ENCODE measurements around the gene NUDT9.
A peak's percentile ranks its signal among the peaks of the same experiment; 100 is the strongest.
"Not testable (repeated sequence)": the region's sequence is repeated elsewhere in the genome, so short reads cannot be mapped to it uniquely, and the experiment has no call there.

Gene NUDT9, protein sequence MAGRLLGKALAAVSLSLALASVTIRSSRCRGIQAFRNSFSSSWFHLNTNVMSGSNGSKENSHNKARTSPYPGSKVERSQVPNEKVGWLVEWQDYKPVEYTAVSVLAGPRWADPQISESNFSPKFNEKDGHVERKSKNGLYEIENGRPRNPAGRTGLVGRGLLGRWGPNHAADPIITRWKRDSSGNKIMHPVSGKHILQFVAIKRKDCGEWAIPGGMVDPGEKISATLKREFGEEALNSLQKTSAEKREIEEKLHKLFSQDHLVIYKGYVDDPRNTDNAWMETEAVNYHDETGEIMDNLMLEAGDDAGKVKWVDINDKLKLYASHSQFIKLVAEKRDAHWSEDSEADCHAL

DNA sequence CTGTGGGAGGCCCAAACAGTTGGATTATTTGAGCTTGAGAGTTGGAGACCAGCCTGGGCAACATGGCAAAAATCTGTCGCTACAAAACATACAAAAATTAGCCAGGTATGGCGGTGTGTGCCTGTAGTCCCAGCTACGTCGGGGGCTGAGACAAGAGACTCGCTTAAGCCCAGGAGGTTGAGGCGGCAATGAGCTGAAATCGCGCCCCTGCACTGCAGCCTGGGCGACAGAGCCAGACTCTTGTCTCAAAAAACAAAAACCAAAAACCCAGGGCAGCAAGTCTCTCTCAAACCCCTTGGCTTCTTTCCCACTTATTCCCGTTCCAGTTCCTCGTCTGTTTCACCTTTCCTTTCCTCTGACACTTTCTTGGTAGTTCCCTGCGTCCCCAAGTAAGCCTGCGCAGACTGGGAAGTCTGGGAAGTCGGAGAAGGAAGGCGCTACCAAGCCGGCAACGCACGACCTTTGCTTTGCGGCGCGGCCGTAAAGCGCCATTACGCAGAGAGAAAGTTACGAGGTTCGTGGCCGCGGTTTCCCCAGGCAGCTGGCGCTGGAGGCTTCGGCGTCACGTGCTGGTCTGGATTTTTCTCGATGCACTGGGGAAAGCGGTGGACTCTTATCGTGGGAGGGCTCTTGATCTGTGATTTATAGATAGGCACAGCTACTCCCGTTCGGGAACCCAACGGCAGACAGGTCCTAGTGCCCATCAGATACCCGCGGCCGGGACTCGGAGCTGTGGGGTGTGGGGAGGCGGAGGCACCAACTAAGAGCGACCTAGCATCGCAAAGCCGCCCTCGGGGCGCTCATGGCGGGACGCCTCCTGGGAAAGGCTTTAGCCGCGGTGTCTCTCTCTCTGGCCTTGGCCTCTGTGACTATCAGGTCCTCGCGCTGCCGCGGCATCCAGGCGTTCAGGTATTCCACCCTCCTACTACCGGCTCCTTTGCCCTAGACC, at the start of gene NUDT9:
TSS of gene NUDT9 (plus strand) at position 470 of the 949 bp plus-strand sequence. CDS start at position 803, 333 bp downstream.
- peak; percentile 80 for DNase-seq (ENCODE audit: low read depth)
- TF ChIP-seq, protein P1, sequence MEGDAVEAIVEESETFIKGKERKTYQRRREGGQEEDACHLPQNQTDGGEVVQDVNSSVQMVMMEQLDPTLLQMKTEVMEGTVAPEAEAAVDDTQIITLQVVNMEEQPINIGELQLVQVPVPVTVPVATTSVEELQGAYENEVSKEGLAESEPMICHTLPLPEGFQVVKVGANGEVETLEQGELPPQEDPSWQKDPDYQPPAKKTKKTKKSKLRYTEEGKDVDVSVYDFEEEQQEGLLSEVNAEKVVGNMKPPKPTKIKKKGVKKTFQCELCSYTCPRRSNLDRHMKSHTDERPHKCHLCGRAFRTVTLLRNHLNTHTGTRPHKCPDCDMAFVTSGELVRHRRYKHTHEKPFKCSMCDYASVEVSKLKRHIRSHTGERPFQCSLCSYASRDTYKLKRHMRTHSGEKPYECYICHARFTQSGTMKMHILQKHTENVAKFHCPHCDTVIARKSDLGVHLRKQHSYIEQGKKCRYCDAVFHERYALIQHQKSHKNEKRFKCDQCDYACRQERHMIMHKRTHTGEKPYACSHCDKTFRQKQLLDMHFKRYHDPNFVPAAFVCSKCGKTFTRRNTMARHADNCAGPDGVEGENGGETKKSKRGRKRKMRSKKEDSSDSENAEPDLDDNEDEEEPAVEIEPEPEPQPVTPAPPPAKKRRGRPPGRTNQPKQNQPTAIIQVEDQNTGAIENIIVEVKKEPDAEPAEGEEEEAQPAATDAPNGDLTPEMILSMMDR (IDR thresholded peaks at IDR 0.05; ENCODE audit: control insufficient read depth, insufficient read depth, low read depth, low read length, missing control alignments): peak; percentile 11
- peak within 1 kb of the TSS; percentile 65 for H3K4me3 ChIP-seq (ENCODE audit: control insufficient read depth, low read depth, low read length)

DNA sequence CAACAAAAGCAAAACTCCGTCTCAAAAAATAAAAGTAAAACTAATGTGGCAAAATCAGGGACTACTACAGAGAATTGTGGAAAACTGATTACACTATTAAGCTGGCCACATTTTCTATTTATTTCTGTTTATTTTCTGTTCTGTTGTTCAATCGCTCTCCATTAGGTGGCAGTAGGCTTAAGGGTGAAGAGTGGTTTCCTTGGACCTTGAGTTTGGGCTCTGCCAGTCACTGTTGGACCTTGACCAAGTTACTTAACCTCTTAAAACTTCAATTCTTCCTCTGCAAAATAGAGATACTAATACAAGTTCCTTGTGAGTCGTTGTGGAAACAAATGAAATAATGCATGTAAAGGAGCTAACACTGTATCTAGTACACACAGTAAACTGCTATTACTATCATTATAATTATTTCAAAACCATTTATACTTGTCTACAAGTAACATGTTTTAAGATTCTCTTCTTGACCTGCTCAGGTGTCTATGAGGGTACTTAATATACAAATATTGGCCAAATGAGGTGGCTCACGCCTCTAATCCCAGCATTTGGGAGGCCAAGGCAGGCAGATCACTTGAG, 46.6 kb upstream of the NUDT9 start:
- H3K4me3 ChIP-seq (ENCODE audit: control insufficient read depth, low read depth, low read length): no peak overlapping the region
- peak; percentile 77 for DNase-seq (ENCODE audit: low read depth)
- TF ChIP-seq, protein P1 (IDR thresholded peaks at IDR 0.05; ENCODE audit: control insufficient read depth, insufficient read depth, low read depth, low read length, missing control alignments): peak; percentile 76

DNA sequence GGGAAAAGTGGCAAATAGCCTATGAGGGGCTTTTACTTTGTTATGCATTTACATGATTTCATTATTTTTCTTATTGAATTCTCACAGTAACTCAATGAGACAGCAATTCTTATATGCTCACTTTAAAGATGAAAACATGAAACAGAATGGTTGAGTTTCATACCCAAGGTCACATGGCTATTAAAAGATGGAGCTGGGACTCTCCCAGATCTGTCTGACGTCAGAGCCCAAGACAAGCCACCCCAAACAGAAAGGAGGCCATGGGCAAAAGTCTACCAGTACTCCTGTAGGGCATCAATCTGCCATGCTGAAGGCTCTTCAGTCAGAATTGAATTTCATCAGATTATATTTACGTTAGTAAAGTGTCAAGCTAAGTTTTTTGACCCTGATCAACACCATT, 44.6 kb upstream of the NUDT9 start:
- no peak overlapping the region for H3K4me3 ChIP-seq (ENCODE audit: control insufficient read depth, low read depth, low read length)
- DNase-seq (ENCODE audit: low read depth): no peak
- TF ChIP-seq, protein P1 (IDR thresholded peaks at IDR 0.05; ENCODE audit: control insufficient read depth, insufficient read depth, low read depth, low read length, missing control alignments): no peak

DNA sequence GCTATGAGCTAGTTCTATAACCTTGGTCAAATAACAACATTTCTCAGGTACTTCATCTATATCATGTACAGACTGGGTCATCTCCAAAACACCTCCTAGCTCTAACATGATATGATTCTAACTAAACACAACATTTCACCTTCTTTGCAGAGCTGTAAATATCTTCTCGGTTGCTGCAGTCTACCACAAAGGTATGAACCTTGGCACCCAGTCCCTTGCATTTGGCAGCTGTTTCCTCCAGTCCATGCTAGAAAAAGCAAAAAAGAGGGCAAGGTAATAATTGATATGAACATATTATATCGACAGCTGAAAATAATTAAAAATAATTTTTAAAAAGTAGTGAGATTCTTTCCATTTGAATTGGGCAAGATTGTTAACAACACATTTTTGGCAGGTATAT, 40.3 kb upstream of the NUDT9 start:
- DNase-seq (ENCODE audit: low read depth): no peak
- TF ChIP-seq, protein P1 (IDR thresholded peaks at IDR 0.05; ENCODE audit: control insufficient read depth, insufficient read depth, low read depth, low read length, missing control alignments): no peak
- no peak overlapping the region for H3K4me3 ChIP-seq (ENCODE audit: control insufficient read depth, low read depth, low read length)

DNA sequence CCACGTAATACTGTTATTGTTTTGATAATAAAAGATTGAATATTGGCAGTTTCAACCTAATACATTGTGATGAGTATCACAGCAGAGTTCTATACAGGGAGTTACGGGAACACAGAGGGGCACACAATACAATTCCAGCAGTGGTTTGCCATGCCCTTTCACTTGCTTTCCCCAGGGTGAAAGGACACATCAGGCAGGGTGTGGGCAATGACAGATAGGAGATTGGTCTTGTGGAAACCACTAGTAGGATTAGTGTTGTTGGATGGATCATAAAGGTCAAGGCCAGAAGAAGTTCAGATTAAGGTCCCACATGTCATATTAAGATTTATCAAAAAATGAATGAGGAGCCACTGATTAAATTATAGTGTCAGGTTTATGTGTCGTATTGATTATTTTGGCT, 39.4 kb upstream of the NUDT9 start:
- TF ChIP-seq, protein P1 (IDR thresholded peaks at IDR 0.05; ENCODE audit: control insufficient read depth, insufficient read depth, low read depth, low read length, missing control alignments): no peak
- DNase-seq (ENCODE audit: low read depth): no peak

DNA sequence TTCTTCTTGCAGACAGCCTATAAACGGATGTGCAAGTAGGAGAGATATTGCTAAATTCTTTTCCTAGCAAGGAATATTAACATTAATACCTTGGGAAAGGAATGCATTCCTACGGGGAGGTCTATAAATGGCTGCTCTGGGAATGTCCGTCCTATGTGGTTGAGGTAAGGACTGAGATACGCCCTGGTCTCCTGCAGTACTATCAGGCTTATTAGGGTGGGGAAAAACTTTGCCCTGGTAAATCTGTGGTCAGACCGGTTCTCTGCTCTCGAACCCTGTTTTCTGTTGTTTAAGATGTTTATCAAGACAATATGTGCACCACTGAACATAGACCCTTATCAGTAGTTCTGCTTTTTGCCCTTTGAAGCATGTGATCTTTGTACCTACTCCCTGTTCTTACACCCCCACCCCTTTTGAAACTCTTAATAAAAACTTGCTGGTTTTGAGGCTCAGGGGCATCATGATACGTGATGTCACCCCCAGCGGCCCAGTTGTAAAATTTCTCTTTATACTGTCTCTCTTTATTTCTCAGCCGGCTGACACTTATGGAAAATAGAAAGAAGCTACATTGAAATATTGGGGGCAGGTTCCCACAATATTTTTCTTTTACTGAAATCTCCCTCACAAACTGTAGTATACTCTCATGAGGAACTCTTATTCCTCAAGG, 37.8 kb upstream of the NUDT9 start:
- not testable (repeated sequence) for DNase-seq (ENCODE audit: low read depth); H3K4me3 ChIP-seq (ENCODE audit: control insufficient read depth, low read depth, low read length)

More for the DNA sequence above, 39.4 kb upstream of the NUDT9 start:
- H3K4me3 ChIP-seq (ENCODE audit: control insufficient read depth, low read depth, low read length): no peak overlapping the region

Data from AG09309 (cell line).